ENCODE data around the gene EML1.
A peak's percentile ranks its signal among the peaks of the same experiment; 100 is the strongest.

EML1 gene

DNA sequence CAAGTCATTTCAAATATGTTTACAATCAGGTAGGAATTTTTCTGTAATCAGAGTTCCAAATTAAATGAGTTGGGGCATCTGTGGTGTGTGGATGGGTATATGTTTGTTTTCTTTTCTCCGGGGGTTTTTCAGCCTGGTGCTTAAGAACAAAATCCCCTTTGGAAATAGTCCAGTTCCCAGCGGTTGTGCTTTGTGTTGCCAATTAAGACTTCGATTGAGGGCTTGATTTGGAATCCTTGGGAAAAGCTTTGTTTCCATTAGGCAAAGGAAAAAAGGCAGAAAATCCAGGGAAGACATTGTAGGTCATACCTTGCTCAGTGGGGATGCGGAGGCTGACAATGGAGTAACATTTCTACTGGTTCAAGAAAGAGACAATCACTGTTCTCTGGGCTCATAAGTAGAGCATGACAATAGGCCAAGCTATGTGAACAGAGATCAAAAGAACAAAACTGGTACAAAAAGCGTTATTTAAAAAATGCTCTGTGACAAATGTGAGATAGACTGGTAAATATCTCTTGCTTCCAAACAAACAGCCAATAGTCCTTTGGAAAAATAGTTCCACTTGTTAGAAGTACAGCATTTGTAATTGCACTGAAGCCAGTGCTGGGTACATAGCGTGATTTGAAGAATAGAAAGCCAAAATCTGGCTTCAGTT, 79.7 kb downstream of the EML1 start:
- no peak for DNase-seq (ENCODE audit: low spot score)

DNA sequence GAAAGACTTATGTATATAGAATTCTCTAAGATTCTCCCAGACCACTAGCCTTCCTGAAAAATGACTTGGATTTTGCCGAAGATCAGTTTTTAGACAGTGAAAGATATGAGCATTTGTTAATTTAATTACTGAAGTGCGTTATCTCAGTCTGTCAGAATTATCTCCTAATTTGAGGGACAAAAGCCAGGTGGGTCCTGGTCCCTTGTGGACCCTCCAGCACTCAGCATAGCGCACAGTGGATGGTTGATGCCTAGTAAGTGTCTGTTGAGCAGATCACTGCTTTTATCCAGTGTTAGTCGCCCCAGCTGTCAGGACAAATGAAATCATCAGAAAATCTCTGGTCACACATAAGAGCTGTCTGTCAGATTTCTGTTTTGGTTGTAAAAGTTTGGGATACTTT, 80.4 kb downstream of the EML1 start:
- DNase-seq (ENCODE audit: low spot score), result no peak

DNA sequence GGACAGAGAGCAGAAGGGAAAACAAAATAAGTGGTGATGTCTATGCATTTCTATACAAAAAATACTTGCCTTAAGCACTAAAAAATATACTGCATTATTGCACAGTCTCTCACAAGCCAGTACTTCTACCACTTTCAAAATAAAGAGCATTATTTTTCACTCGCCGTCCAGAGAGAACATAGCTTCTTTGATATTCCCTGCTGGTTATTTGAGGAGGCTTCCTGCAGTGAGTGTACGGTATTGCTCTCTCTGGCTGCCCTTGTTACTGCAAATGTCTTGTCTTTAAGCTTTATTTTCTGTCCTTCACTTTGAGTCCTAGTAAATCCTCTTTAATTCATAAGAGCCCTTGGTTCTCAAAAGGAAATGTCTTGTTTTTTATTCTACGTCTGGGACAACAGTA, 81.1 kb downstream of the EML1 start:
- DNase-seq (ENCODE audit: low spot score), result no peak

DNA sequence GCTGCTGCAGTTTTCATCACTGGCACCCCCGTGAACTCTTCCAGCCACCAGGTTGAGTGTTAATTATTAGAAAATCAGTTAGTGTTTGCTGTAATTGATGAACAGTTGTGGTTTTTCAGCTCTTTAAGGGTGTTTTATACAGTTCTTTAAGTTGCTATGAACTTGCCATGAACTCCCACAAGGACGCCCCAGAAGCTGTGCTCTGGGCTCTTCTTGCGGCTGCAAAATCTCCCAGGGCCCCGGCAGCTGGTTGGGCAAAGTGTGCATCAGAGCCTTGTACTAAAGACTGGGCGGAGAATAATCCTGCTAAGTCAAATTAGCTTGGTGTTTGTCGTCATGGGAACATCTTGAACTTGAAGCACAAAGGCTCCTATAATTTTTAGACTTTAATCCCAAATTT, 82.2 kb downstream of the EML1 start:
- DNase-seq (ENCODE audit: low spot score), result no peak

DNA sequence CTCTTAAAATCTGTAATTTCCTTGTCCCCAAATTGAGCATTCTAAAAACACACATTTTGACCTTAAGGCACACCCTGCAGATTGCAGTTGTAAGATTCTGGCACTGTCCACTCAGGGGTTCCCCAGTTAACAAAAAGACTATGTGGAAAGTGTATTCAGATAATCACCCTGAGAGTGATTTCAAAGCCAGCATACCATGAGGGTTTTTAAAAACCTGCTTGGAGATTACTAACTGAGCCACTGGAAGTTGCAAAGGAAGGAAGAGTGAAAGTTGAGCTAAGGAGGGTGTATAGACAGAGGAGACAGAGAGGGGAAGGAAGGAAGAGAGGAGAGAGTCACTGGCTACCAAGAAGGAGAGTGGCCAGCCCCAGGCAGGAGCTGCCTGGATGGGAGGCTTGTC, 82.6 kb downstream of the EML1 start:
- no peak for DNase-seq (ENCODE audit: low spot score)

DNA sequence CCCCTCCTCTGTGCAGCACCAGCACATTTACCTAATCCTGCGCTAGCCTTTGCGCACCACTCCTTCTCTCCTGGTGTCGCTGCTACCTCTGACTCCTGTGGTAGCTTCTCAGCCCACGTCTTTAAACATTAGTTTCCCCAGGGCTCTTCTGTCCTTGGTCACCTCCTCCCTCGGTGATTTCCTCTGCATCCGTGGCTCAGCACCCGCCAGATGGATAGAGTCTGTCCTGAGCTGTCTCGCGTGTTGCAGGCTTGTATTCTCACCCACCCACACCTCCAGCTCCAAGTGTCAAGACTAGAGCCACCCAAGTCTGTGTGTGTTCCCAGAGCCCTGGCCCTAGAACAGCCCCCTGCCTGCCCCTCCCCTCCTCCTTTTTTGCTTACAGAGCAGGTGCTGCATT, 83.2 kb downstream of the EML1 start:
- DNase-seq (ENCODE audit: low spot score), result no peak

DNA sequence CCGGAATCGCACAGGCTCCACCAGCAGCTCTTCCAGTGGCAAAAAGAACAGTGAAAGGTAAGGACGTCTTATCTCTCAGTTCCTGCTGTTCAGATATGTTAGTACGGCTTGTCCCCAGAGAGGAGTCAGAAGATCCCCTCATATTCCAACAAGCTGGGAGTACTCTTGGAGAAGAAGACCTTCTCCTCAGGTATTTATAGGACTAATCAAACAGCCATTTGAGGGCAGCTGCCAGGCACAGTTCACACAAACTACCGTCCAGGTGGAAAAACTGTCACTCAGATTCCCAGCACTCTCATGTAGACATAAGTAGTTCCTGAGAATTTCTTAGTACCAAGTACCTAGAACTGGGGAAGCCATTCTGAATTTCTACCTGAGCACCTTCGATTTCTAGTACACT, 85.3 kb downstream of the EML1 start:
- no peak for DNase-seq (ENCODE audit: low spot score)

DNA sequence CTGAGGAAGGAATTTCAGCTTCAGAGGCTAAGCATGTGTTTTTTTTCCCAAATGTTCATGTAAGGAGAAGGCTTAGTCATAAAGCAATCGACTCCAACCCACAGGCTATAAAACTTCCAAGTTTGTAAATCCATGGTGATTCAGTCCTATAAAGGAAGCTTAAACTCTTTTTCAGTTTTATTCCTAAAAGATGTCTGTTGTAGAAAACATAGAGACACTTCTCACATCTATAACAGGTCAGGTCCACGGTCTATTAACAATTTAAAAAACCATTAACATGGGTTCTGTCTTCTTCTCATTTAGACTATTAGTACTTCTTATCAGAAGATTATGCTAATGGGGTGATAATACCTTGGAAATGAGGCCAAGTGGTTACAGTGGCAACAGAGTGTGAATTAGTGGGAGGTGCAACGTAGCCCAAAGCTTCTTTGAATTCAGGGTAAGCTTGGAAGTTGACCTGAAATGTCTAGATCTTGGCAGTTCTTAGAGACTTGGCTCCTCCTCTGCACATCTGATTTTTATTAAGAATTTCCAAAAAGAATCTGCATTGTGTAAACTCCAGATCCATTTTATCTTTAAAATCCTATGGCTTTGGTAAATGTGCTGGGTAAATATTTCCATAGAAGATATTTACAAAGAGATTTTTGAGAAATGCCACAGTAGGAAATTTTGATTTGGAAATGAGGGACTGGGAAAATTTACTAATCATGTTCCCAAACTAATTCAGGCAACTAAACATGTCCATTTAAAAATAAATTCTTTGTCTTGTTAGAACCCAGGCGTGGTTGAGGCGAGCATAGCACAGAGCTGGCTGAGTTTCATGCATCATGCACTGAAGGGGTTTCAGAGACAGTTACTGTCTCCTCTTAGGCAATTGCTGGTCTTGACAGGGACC, 86.4 kb downstream of the EML1 start:
- no peak for DNase-seq (ENCODE audit: low spot score)

DNA sequence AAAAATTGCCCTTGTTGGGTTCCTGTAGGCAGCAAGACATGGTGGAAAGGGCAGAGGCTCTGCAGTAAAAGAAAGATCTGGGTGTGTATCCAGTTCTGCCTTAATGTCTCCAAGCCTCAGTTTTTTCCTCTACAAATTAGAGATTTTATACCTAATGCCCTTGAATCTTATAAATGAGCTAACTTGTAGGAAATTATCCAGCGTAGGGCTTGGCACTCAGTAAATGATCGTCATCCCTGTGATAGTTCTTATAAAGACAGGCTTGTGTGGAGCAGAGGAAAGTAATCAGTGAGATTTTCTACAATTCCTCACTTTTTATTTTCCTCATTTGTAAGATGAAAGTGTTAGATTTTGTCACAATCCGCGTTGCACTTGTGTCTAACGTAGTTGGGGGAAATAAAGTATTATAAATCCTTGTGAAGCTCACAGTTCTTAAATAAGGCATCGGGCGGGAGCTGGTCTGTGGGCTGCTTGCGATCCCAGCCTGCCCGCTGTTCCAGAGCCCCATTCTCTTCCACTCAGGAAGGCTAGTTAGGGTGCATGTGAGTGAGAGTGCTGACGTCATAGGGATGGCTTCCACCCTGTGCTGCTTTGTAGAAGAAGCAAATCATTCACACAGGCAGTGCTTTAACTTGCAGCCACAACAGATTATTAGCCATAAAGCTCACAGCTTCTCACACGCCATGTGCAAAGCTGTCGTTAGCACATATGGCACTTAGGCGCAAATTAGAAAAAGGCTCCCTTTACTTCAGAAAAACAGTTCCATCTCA, 87.6 kb downstream of the EML1 start:
- DNase-seq (ENCODE audit: low spot score), result no peak

DNA sequence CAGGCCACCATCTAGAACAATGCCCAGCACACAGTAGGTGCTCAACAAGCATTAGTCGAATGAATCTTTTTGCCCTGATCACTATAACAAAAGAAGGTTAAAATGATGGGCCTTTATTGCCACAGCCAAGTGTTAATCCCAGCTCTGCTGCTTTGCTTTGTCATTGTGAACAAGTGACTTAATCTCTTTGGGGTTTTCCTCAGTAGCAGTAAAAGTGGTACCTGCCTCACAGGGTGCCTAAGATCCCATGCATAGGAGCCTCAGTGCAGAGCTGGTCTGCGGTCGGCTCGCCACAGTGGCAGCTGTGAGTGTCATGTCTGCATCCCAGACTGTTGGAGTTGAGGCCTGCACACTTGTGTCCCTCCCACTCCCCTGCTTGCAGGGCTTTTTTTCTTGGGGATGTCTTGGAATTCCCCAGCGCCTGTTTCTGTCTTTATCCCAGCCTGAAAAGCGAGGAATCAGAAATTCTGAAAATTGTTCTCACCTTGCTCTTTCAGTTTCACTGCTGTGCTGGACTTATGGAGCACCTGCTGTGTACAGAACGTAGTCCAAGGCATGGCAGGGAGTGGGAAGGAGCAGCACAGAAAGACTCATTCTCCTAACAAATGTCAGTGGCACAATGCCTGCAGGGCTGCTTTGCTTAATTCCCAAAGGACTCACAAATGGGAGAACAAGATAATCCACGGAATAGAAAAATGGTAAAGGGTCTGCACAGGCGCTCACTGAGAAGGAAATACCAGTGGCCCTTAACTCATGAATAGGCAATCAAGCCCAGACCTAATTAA, 90.8 kb downstream of the EML1 start:
- DNase-seq (ENCODE audit: low spot score), result no peak

DNA sequence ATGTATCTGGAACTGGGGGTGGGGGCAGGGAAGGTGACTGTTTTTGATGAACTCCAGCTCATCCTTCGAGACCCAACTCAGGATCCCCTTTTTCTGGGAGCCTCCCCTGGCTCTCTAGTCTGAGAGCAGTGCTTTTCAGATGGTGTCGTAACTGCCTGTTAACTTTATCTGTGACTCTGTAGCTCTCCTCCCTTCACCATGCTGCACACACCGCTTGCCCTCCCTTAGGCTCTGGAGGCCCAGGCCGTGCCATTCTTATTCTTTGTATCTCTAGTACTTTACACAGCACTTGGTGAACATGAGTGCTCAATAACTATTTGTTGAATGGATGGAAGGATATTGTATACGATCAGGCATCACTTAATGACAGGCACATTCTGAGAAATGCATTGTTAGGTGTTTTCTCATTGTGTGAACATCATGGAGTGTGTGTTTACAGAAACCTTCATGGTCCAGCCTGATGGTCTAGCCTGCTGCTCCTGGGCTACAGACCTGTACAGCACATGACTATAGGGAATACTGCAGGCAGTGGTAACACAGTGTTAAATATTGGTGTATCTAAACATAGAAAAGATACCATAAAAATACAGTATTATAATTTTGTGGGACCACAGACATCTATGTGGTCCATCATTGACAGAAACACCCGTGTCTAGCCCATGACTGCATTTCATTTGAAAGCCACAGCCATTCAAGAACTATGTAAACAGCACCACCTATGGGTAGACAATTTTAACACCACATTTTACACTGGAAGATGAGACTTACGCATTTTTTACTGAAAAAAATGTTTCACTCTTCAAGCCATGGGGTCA, 91.8 kb downstream of the EML1 start:
- DNase-seq (ENCODE audit: low spot score), result peak; percentile 40

DNA sequence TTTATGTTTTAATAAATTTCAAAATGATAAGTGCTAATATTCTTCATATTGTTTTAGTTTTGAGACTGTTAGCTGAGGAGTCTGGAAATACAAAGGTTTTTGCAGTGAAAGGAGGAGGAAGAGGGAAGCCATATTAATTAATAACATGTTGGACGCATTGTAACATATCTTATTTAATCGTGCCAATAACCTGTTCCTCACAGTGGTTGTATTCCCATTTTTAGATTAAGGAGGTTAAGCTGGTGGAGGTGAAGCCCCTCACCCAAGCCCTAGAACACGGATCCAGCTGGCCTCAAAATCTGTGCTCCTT, 92.4 kb downstream of the EML1 start:
- no peak for DNase-seq (ENCODE audit: low spot score)

DNA sequence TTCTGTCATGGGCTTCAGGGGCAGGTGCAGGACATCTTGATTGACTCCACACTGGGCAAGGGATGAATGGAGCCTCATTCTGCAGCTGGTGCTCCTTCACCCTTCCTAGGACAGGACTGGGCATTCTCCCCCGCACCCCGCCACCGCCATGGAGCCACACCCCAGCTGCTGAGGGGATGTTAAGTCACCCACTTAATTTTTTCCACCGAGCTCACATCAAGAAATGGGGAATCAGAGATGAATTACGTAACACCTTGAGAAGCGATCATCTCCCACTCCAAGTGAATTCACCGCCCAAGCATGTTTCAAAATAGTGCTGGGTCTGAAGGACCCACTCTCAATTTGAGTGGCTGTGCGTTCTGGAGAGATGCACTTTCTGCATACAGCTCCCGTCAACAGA, 94.2 kb downstream of the EML1 start:
- no peak for DNase-seq (ENCODE audit: low spot score)

DNA sequence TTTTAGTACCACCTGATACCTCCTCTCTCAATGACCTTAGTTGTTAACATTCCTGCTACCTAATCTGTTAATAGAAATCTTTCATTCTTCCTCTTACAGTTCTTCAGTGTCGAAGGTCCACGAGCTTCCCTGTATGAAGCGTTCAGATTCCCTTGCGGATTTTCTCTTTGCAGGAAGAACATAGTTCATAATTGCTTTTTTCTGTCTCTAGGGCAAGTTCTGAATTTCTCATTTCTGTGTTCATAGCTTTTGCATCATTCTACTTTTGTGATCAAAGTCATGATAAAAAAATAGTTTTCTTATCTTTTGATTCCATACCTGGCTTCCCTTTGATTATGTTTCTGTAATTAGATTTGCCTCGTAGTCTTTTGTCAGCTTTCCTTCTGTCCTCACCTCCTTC, 94.9 kb downstream of the EML1 start:
- no peak for DNase-seq (ENCODE audit: low spot score)

DNA sequence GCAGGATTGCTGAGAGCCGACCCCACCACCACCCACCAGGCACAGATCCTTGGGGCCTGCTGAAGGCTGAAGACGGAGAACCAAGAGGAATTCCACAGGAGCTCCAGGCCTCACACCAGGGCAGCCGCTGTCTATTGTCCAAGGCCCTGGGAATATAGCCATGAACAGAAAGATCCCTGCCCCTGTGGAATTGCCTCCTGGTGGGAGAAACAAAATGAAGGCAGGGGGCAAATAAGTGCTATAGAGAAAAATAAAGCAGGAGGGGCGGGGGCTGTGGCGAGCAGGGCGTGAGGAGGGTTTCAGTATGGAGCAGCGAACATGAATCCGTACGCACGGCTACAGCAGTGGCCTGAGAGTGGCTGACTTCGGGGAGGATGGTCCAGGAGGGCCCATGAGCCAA, 96.1 kb downstream of the EML1 start:
- DNase-seq (ENCODE audit: low spot score), result no peak

DNA sequence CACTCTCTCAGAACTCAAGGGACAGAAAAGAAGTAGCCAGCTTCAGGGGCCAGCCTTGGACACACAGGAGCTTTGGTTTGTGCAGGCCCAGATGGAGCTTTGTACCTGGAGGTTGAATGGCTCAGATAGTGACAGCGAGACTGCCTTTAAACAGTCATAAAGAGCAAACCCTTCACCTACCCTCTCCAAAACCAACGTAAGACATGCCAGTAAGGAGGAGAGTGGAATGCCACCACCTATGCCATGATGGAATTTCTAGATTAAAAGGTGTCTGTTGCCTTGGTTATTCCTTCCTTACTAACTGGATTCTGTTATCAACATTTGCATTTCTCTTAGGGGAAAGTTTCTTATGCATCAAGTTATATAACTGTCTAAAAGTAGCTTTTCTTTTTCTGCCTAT, 98.1 kb downstream of the EML1 start:
- no peak for DNase-seq (ENCODE audit: low spot score)

DNA sequence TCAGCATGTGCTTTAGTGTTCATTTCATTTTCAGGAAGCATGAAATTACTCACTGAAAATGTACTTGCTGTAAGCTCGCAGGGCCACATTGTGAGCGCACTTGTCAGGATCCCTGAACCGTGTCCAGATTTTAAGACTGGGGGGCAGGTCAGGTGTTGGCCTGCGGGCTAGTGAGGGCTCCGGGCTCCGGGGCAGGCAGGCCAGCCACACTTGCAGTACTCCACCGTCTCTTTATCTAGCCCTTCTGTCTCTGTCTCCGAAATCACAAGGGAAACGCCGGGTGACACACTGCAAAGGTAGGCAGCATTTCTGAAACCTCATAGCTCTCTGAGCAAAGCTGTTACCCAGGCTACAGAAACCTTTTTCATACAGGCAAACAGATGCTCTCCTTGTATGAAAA, 98.7 kb downstream of the EML1 start:
- no peak for DNase-seq (ENCODE audit: low spot score)

DNA sequence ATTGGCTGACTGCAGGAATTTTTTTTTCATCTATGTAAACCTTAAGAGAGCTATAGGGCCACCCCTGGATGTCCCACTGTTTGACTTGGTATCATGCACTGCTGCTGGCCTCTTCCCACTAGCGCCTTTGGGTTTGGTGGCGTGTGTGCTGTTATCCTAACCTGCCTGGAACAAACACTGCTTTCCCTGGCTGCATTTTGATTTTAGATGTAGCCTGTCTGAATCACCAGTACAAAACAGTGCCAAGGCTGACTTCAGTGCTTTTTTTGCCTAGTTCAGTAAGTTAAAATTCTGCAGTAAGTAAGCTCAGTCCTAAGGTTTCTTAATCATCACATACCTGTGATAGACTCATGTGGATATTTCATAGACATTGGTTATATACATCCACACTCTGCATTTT, 99.2 kb downstream of the EML1 start:
- no peak for DNase-seq (ENCODE audit: low spot score)

DNA sequence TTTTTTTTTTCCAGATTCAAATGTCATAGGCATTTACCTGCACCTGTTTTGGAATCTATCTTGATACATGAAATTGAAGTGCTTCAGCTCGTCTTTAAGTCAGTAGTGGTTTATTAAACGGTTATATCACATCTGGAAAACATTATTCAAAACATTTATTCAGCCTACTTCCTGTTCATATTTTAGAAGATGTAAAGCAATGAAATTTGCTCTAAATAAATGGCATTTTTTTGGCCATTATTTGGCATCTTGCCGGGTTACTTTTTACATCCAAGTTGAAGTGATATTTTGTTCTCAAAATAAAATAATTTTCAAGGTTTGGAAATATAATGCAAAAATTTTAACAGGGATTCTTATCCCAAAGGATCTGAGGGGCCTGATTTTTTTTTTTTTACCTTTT, 103.1 kb downstream of the EML1 start:
- no peak for DNase-seq (ENCODE audit: low spot score)

DNA sequence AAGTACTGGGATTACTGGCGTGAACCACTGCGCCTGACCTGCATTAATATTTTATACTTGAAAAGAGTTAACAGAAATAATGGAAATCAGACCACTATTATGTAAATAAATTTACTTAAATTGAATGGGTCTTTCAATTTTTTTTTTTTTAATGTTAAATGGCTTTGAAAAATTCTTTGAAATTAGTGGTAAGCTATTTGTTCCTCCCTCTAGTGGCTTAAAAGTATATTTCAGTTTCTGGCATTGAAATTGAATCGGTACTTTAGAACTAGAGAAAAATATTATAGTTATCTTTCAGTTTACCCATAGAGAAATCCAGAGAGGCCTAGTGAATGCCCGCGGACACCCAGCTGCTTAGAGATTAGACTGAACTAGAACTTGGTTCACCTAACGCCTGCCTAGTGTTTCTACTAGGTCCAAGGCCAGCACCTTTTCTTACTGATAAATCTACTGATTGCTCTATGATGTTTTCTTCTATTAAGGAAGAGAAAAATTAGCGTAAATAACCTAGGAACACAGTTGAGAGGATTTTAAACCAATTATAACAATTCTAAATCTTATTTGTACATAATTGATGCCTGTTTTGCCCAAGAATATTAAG, 106.5 kb downstream of the EML1 start:
- no peak for DNase-seq (ENCODE audit: low spot score)

DNA sequence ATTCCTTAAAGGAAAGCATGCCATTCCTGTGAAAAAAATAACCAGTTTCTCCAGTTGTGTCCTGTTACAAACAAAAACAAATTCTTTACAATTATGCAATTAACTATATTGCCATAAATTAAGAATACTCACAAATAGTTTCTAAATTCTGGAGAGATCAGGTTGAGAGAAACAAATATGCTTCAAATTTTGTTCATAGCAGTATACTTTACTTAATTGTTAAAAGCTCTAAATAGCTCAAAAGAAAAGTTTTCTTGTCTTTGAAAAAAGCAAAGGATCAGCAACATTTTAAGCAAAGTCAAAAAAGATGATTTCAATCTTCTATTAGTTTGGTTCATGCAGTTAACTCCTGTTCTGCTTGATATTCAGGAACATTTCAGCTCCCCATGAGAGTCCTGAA, 109.7 kb downstream of the EML1 start:
- no peak for DNase-seq (ENCODE audit: low spot score)

Data from hematopoietic multipotent progenitor cell treated with erythropoietin and hydrocortisone succinate and interleukin-3 and kit ligand, for 17 days (in vitro differentiated cells).